ENCODE data around the gene RPP25.

GRCh38 chr15:74908635-74909034 lies 47.9 kb downstream of the RPP25 start:
- TF ChIP-seq CTCF (conservative IDR thresholded peaks at IDR 0.05) (no peak), ZFX (IDR thresholded peaks at IDR 0.05) (no peak)
